NCI-H446 (cell line): ENCODE measurements around the gene CLIC5.

Experiments used
- DNase-seq, 2 experiments: peaks; one replicate each; lab custom pipeline; 2025; lab: John Stamatoyannopoulos, UW

Gene CLIC5

DNA sequence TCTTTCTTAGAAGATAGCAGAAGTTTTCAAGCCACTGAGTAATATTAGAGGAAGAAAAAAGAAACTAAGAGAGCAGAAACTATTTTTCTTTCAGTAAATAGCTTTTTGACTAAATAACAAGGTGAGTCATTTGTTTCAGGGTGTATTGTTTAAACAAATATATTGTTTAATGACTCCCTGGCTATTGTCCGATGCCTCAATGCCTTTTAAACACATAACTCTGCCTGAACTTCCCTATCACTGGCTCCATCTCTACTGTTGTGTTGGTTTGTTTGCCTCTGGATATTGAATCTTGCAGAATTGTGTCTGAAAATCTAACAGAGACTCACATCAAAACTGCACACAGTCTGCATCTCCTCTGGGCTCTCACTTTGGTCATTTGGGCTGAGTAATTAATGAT, 19.6 kb upstream of the CLIC5 start:
- no peak for DNase-seq

DNA sequence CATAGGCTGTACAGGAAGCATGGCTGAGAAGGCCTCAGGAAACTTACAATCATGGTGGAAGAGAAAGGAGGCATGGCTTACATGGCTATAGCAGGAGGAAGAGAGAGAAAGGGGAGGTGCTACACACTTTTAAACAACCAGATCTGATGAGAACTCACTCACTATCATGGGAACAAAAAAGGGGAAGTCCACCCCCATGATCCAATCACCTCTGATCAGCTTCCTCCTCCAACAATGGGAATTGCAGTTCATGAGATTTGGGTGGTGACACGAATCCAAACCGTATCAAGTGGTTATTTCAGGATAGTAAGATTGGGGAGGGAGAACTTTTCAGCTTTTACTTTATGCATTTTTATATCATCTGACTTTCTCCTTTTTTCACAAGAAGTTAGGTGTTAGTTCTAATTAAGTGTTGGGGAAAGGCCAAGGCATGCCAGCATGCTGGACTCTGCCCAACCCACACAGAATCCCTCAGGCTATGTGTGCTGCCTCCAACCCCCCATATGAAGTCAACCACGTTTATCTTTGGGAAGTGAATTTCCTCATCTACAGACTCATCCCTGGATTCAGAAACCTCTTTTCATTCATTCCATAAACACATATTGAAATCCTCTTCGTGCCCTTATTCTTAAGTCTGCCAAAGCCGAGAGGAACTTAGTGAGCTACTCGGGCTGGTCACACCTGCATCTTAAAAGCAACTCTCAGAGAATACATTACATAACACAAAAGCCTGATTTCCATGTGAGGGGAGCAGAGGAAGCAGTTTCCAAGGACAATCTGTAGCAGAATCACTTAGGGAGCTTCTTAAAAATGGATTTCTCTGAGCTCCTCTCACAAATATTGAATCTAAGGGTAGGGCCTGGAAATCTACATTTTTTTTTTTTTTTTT, 16.7 kb upstream of the CLIC5 start:
- DNase-seq = no peak

DNA sequence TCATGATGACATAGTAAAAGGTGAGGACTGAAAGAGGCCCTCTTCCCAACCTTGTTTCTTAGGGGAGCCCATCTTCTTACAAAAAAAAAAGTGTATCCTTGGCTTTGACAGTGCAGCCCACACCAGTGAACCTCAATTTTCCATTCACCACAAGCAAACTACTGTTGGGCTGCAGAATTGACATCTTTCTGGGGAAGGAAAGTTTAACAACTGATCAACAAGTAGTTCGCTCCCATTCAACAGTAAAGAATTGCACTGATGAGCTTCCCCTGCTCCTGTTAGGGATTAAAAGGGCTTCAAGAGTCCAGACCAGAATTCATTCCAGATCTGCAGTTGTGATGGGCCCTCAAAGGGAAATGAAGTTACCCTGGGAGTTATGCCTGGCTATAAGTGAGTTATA, 13.9 kb upstream of the CLIC5 start:
- no peak for DNase-seq

DNA sequence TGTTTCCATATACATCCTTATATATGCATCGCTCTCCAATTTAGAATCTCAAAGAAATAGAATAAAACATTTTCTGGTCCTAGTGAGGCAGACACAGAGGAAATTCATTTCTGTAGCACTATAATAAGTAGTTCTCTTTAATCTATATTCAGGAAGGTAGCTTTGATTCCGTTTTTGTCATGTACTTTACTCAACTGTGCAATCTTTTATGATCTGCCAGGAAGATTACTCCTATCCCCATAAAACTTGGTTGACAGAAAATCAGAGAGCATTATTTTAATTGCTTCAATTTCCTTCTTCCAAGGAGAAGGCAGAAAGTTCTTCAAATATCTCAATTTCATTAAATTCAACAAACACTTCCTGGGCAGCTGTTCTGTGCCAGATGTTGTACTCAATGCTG, 10.6 kb upstream of the CLIC5 start:
- no peak for DNase-seq

DNA sequence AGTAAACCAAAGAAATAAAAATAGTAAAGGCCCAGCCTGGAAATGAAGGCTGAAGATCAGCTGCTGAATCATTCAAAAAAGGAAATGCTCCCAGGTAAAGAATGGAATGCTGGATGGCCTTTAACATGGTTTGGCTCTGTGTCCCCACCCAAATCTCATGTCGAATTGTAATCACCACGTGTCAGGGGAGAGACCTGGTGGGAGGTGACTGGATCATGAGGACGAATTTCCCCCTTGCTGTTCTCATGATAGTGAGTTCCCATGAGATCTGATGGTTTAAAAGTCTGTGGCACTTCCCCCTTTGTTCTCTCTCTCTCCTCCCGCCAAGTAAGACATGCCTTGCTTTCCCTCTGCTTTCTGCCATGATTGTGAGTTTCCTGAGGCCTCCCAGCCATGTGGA, 9.9 kb upstream of the CLIC5 start:
- DNase-seq = no peak

DNA sequence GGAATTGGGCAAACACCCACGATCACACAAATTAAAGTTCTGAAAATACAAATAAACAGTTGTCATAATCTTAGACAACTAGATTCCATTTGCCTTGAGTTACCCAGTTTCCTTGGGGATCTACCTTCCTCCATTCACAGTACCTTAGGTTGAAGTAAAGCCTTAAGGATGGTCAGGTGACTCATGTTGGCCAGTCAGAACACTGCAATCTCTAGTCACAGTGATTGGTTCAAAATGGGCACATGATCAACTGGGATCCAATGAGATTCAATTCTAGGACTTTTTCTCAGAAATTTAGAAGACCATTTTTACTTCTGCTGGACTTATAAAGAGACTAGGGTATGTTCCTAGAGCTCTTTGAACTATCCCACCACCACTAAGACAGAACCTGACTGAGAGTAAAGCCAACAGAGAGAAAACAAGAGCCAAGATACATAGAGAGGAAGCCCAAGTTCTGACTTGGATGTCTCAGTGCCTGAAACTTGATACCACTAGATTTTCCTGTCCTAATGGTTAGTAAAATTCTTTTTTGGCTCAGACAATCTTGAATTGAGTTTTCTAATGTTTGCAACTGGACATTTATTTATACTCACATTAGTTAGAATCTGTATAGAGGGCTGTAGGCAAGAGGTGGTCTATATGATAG, 8.6 kb upstream of the CLIC5 start:
- no peak for DNase-seq

DNA sequence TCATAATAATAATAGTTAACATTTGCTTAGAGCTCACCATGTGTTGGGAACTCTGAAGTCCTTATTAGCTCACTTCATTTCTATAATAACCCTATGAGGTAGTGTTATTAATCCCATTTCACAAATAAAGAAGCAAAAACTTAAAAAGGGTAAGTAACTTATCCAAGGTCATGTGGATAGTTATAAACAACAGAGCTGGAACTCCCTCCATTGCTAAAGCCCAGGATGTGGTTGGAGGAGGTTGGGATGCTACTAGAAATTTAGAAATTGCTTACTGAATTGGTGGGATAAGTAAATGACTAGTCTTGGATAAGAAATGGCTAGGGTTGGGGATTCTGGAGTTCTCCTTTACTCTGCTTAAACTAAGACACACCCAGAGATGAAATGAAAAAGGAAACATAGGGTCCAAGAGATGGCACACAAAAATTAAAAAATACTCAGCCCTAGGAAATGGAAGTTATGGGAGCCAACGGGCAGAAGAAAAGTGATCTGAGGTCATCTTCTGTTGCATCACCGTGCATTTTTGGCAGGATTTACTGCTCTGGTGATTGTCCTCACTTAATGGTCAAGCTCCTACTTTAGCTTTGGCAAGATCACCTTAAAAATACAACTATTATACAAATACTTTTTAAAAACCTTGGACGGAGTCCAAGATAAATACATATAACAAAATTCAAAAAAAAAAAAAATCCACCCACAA, 7.7 kb upstream of the CLIC5 start:
- no peak for DNase-seq

DNA sequence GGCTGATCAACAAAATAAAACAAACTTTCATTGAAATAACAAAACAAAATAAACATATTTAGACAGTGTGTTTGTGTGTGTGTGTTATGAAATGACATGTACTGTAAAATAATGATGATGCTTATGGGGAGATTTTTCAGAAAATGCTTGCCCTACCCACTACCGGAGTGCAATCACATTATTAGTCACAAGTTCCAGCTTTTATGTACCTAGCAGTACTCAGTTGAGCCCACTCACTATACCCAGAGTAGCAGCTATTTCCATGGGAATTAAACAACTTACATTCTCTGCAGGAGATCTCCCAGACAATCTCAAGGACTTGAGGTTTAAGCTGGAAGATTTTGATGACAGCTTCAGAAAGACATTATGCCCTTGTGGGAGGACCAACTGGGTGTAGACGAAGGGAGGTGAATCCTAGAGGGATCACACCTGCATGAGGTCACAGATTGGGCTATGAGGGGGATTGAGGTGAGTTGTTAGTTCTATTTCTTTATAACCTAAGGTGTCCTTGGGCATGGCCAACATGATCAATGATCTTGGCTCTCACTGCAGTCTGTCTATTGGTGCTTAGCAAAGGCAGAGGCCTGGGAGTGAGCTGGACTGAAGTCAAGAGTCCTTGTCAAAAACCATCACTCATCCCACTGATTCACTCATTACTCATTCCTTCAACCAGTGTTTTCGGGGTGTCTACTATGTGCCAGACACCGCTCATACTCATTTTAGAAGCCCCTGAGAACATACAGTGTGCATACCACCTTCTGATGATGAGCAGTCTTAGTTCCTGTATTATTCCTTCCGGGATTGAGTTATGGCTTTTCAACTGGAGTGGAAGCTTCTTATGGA, 6.7 kb upstream of the CLIC5 start:
- no peak for DNase-seq

DNA sequence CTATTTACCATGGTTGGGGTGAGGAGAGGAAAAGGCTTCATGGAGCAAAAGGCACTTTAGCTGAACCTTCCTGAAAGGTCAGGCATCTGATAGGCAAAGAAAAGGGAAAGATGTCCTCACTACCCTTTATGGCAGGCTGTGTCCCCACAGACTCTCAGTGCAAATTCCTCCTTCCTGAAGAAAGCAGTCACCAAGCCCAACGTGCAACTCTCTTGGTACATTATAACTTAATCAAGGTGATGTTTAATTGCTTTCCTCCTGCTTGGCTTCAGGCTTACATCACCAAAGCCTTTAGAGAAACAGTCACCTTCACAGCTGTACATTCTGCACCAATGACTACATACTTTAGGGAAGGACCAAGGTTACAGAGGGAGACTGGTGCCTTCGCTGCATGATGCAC, 2.1 kb upstream of the CLIC5 start:
- no peak for DNase-seq

DNA sequence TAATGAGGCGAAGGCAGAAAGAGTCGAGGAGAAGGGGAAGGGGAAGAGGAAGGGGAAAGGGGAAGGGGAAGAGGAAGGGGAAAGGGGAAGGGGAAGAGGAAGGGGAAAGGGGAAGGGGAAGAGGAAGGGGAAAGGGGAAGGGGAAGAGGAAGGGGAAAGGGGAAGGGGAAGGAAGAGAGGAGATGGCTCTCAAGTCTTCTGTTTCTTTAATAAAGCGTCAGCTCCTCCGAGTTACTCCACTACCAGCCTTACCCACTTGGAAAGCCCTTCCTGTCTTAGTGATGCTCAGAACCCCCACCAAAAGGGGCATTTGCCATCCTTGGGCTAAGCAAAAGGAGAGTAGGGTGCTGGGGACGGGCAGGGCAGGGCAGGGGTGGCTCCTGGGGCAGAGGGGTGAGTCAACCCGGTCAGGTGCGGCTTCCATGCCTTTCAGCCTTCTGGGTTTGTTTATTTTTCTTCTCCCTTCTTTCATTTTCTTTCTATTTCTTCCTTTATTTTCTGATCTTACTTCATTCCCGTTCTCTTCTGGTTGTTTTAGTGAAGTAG, 476 bp upstream of the CLIC5 start:
- DNase-seq = no peak

DNA sequence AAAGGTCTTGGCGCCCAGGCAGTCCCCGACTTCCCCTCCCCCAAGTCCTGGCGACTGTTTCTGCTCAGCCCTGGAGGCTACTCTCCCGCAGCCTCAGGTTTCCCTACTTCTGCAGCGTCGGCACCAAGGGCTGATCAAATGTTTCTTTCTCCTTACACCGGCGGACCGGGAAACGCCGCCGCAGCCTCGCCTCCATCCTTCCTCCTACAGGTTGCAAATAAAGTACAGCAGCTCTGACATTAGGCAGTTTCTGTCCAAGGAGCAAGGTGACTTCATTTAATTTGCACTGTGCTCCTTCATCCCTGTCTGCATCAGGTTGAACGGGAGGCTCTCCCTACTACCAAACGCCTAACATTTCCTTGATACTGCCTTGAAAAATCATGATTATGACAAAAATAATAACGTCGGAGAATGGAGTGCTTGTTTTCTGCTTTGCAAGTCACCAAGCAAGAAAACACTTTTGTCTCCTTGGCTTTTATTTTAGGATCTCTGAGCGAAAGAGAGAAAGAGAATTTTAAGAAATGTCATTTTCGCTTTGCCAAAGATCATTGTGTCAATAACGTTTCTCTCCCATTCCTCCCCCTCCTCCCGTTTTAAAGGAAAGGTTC, 1.0 kb downstream of the CLIC5 start:
- no peak for DNase-seq

DNA sequence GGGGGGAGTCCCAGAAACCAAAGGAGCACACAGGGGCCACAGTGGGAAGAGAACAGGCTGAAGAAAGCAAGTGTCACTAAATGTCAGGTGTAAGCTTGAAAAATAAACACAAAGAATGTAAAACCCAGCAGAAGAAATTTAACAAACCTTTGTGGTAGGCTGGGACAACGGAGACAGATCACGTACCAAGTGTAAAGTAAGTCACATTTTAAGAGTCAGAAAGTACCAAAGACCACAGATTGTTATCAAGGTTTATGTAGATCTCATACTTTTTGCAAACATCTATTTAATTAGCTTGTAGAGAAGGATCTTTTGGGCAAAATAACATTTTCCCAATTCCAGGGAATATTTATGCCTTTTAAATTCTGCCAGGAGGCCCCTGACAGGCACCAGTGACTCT, 1.6 kb downstream of the CLIC5 start:
- DNase-seq = no peak

DNA sequence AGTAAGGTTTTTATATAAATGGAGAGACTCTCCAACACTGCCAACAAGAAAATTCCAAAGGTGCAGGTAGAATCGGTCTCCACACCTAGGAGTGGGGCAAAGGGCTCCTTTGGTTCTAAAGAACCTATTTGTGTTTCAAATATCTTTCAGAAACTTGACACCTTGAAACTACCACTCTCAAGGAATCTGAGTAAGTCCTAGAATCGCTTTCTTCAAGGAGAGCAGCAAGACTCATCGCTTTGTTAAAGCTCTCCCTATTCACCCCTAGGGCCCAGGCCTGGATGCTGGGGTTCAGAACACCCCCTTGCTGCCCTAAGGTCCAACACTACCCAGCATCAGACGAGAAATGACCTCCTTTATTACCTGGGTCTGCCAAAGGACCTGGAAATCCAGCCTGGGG, 2.0 kb downstream of the CLIC5 start:
- no peak for DNase-seq

DNA sequence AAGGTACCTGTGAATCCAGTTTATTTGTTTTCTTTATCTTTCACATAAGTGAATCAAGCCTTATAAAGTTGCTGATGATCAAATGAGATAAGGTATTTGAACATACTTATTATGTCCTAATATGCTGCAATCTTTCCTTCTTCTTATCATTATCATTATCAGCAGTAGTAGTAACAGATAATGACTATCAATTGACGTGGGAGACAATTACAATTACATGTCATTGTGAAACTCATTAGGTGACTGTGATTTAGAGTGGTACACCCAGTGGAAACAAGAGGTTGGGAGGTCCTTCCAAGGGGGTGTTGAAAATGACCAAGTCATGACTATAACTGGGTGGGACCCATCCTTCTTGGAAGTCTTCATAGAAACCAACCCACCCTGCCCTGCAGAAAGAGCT, 2.8 kb downstream of the CLIC5 start:
- DNase-seq = no peak

DNA sequence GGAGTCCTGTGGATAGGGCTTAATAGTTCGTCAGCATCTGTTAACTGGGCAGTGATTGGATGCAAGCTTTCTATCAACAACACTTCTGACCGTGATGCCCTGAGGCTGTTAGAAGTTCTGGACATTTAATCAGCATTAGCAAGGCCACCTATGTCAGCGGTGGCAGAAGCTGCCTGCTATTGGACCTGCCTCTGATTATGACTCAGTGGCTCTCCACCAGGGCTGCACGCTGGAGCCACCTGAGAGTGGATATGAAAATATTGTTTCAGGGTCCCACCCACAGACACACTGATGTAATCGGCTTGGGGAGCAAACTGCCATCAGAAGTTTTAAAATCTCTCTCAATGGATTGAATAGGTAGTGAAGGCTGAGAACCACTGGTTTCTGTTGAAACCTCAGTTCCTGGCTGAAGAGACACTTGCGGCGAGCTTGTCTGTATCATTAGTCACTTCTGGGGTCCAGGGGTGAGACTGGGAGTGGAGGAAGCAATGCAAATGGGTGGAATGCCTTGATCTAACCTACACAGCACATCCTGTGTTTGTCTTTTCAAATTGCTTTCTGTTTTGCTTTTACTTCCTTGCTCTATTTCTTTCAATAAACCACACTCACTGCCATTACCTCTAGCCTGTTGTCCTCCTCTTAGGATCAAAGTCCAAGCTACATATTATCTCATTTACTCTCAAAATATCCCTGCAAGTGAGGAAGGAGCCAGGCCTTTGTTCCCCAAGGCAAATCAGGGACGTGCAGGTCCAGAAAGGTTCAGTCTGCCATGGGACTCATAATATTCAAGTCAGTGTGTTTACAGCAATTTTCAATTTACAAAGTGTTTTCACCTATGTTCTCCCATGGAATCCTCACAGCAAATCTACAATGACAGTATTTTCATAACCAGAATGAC, 4.2 kb downstream of the CLIC5 start:
- DNase-seq = no peak

DNA sequence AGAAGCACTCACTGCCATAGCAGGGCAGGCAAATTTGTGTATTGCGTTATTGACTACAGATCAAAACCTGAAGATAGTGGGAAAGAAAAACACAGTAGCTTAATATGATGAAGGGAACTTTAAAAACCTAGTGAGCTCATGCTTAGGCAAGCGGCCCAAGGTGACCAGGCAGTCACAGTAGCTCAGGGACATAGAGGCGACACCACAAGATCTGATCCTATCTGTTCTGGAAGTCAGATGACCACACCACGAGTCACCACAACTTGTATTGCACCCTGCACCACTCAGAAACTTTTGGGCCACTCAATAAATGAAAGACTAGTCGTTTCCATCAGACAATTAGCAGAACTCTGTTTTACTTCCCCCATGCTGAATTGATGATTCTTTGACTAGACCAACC, 4.9 kb downstream of the CLIC5 start:
- DNase-seq = no peak

DNA sequence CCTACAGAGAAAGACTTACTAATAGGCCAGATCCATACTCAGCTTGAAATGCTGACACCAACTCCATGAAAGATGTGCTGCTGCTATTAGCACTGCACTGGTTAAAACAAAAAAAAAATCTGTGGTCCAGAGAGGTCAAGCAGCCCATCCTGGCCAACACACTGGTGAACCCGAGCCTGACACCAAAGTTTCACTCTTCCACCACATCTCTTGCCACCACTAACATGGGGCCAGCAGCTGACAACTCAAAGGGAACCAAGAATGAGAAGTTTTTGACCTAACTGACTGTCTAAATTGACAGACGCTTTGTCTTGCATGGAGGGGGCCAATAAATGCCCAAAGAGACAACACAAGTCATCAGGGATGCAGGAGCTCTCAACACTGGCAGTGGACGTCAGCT, 5.4 kb downstream of the CLIC5 start:
- DNase-seq = no peak

DNA sequence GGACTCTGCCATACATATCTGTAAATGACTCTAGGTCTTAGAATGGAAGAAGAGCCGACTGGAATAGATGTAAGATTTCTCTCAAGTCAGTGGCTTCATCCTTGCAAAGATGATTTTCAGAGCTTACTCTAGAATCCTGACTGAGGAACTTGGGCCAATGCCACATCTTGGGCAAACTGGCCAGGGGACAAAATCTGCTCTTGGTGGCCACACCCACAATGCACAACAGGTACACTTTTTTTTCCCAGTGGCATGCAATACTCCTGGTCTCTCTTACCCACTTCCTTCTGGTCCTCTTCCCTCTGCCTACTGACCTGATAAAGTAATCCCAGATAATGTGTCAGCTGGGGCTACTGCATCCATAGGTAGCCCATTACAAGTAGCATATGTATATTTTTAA, 13.4 kb downstream of the CLIC5 start:
- no peak for DNase-seq

DNA sequence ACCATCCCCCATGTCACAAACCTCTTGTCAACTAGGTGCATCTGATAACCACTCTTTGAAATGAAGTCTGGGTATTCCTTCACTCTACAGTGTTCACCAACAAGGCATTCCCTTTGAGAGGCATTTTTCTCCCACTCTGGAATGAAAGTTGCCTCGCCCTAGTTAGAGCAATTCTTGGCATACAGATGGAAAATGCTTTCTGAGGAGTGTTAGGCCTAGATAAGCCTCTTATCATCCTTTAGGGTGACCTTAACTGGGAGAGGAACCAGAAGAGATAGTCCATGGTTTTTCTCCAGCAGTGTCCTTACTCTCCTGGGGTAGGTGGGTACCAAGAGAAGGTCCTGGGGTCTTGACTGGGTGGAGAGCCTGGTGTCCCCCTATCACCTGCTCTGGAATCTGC, 14.8 kb downstream of the CLIC5 start:
- DNase-seq = no peak

DNA sequence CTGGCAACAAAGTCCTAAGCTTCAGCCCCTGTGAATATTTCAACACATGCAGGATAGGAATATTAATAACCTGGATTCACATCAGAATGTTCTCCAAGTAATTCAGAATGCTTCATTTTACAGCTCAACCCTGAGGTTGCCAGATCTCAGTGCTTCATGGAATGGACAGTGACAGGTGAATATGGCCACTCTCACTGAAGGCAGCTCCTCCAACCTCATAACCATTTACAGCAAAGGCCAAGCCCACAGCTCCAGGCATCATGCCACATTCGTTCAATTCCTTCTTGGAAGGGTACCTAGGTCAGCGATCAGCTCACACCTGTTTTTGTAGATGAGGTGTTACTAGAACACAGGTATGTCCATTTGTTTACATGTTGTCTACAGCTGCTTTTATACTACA, 17.1 kb downstream of the CLIC5 start:
- DNase-seq = no peak
